MM.1S (cell line): ENCODE results near the gene LSAMP.

Source experiments
- DNase-seq: peaks from one replicate; pipeline ENCODE4 v3.0.0-alpha.2; 2015
- H2AFZ ChIP-seq: fragments of 300-600 bp; sonication (generic); 2 replicates; pipeline ENCODE4 v1.6.0; 2016; ENCODE audit warnings: antibody characterized with exemption, low read length
- H3F3A ChIP-seq: fragments of 300-600 bp; sonication (generic); 2 replicates; pipeline ENCODE4 v1.6.1; 2016; ENCODE audit warnings: mild to moderate bottlenecking, antibody characterized with exemption, low read length, moderate library complexity, mixed read lengths; ENCODE audit not compliant: insufficient read depth
- H3K27ac ChIP-seq: fragments of 300-600 bp; sonication (generic); 2 replicates; pipeline ENCODE4 v1.5.1; 2016; ENCODE audit warnings: mild to moderate bottlenecking, low read length
- H3K27me3 ChIP-seq: fragments of 300-600 bp; sonication (generic); replicated peaks from 2 replicates; pipeline ENCODE4 v1.6.0; 2016; ENCODE audit warnings: low read length; ENCODE audit not compliant: insufficient read depth
- H3K36me3 ChIP-seq: fragments of 300-600 bp; sonication (generic); replicated peaks from 2 replicates; pipeline ENCODE4 v1.6.1; 2016; ENCODE audit warnings: mild to moderate bottlenecking, low read length, mixed read lengths; ENCODE audit not compliant: insufficient read depth
- H3K4me1 ChIP-seq: fragments of 300-600 bp; sonication (generic); 2 replicates; pipeline ENCODE4 v1.6.1; 2016; ENCODE audit warnings: low read length, mixed read lengths
- H3K4me2 ChIP-seq: fragments of 300-600 bp; sonication (generic); 2 replicates; pipeline ENCODE4 v1.6.0; 2016; ENCODE audit warnings: low read depth, low read length
- H3K4me3 ChIP-seq: fragments of 300-600 bp; sonication (generic); 2 replicates; pipeline ENCODE4 v1.5.1; 2016; ENCODE audit warnings: low read length, mixed read lengths
- H3K79me2 ChIP-seq: fragments of 300-600 bp; sonication (generic); 2 replicates; pipeline ENCODE4 v1.6.1; 2016; ENCODE audit warnings: mixed run types, low read length, mixed read lengths
- H3K9ac ChIP-seq: fragments of 300-600 bp; sonication (generic); 2 replicates; pipeline ENCODE4 v1.6.1; 2016; ENCODE audit warnings: low read length, mixed read lengths
- H3K9me2 ChIP-seq: fragments of 300-600 bp; sonication (generic); replicated peaks from 2 replicates; pipeline ENCODE4 v1.6.1; 2016; ENCODE audit warnings: mild to moderate bottlenecking, low read length, mixed read lengths; ENCODE audit not compliant: insufficient read depth
- H3K9me3 ChIP-seq: fragments of 300-600 bp; sonication (generic); replicated peaks from 2 replicates; pipeline ENCODE4 v1.6.1; 2016; ENCODE audit warnings: mild to moderate bottlenecking, low read length, mixed read lengths; ENCODE audit not compliant: insufficient read depth
- H4K20me1 ChIP-seq: fragments of 300-600 bp; sonication (generic); 2 replicates; pipeline ENCODE4 v1.6.1; 2016; ENCODE audit warnings: mild to moderate bottlenecking, low read length, moderate library complexity, mixed read lengths; ENCODE audit not compliant: insufficient read depth
- CTCF ChIP-seq: fragments of 300-600 bp; sonication (generic); IDR thresholded peaks from 2 replicates; pipeline ENCODE4 v1.5.1; 2016; ENCODE audit warnings: antibody characterized with exemption, low read length, mixed read lengths
- EZH2 ChIP-seq: fragments of 300-600 bp; sonication (generic); optimal IDR thresholded peaks from 2 replicates; pipeline ENCODE3; 2017; ENCODE audit warnings: low read depth, mild to moderate bottlenecking, antibody characterized with exemption, low read length, mixed read lengths
- EZH2phosphoT487 ChIP-seq: fragments of 300-600 bp; sonication (generic); IDR thresholded peaks from 2 replicates; pipeline ENCODE4 v1.6.1; 2018; ENCODE audit warnings: antibody characterized with exemption, low read length

The LSAMP gene

GRCh38 chr3:116445311-116445841 lies at the start of gene LSAMP:
TSS of gene LSAMP (minus strand) at chr3:116445487.
- H2AFZ ChIP-seq: no peak within 1 kb of the TSS

GRCh38 chr3:116492379-116492778 lies 47.1 kb upstream of the LSAMP start:
- TF ChIP-seq EZH2 (no peak), EZH2phosphoT487 (no peak), CTCF (no peak)
- Histone ChIP-seq H2AFZ (no peak overlapping the region), H3K9me2 (no peaks in the 10 kb centered on the region), H3F3A (no peaks in the 10 kb centered on the region; the same call in 1 of the 2 replicates), H3K27ac (no peak overlapping the region), H3K9ac (no peak overlapping the region), H3K9me3 (no peaks in the 10 kb centered on the region), H4K20me1 (no peaks in the 10 kb centered on the region), H3K36me3 (no peaks in the 10 kb centered on the region), H3K4me1 (no peaks in the 10 kb centered on the region), H3K27me3 (no peaks in the 10 kb centered on the region), H3K4me2 (no peak overlapping the region), H3K4me3 (no peak overlapping the region), H3K79me2 (no peaks in the 10 kb centered on the region)
- no peak for DNase-seq

More at GRCh38 chr3:116445311-116445841, at the start of gene LSAMP:
- Histone ChIP-seq H3K79me2 (no peaks in the 10 kb centered on the region), H3K9ac (no peak within 1 kb of the TSS), H3K4me2 (no peak within 1 kb of the TSS), H4K20me1 (no peaks in the 10 kb centered on the region), H3K36me3 (no peaks in the 10 kb centered on the region), H3K4me3 (no peak within 1 kb of the TSS), H3K9me2 (no peaks in the 10 kb centered on the region), H3K4me1 (no peaks in the 10 kb centered on the region), H3K27ac (no peak within 1 kb of the TSS), H3F3A (no peaks in the 10 kb centered on the region), H3K27me3 (no peaks in the 10 kb centered on the region), H3K9me3 (no peaks in the 10 kb centered on the region)
- no peak for DNase-seq
- TF ChIP-seq EZH2 (no peak), EZH2phosphoT487 (no peak), CTCF (no peak)

- no peaks in the 10 kb centered on the region for H3K36me3 ChIP-seq
- no peaks in the 10 kb centered on the region for H3K4me1 ChIP-seq
- no peaks in the 10 kb centered on the region for H4K20me1 ChIP-seq
- H3K79me2 ChIP-seq: no peaks in the 10 kb centered on the region
- H3K9me3 ChIP-seq: no peaks in the 10 kb centered on the region
- no peak overlapping the region for H3K4me2 ChIP-seq
- H3K9me2 ChIP-seq: no peaks in the 10 kb centered on the region
- no peak overlapping the region for H3K4me3 ChIP-seq
- no peak overlapping the region for H3K9ac ChIP-seq
- no peak overlapping the region for H3K27ac ChIP-seq
- no peaks in the 10 kb centered on the region for H3K27me3 ChIP-seq
- TF ChIP-seq CTCF (no peak), EZH2 (no peak), EZH2phosphoT487 (no peak)
- no peak for DNase-seq
- H2AFZ ChIP-seq: no peak overlapping the region
- H3F3A ChIP-seq: no peaks in the 10 kb centered on the region
These were observed 37.8 kb upstream of the LSAMP start for GRCh38 chr3:116483135-116483534.
